Endothelial cell (in vitro differentiated cells): ENCODE results near the gene FIGNL1. TPM values are rescaled to one million over a fixed set of nuclear protein-coding genes. Genes with fewer than 3 reads are reported as not detected.

Experiments
- DNase-seq: peaks from one replicate; pipeline ENCODE4 v3.0.0; 2021; ENCODE audit warnings: low spot score
- H3K27ac Mint-ChIP-seq: one replicate; pipeline ENCODE4 v1.8.0; 2021; ENCODE audit warnings: mixed read lengths, inconsistent platforms; ENCODE audit not compliant: unreplicated experiment
- H3K27me3 Mint-ChIP-seq: one replicate; pipeline ENCODE4 v1.8.0; 2021; ENCODE audit warnings: mild to moderate bottlenecking, moderate library complexity, mixed read lengths, inconsistent platforms; ENCODE audit not compliant: unreplicated experiment
- H3K36me3 Mint-ChIP-seq: one replicate; pipeline ENCODE4 v1.8.0; 2021; ENCODE audit warnings: mild to moderate bottlenecking, low read depth, mixed read lengths, inconsistent platforms; ENCODE audit not compliant: unreplicated experiment
- H3K4me1 Mint-ChIP-seq: one replicate; pipeline ENCODE4 v1.8.0; 2021; ENCODE audit warnings: mild to moderate bottlenecking, mixed read lengths, inconsistent platforms; ENCODE audit not compliant: unreplicated experiment
- H3K4me3 Mint-ChIP-seq: one replicate; pipeline ENCODE4 v1.8.0; 2021; ENCODE audit warnings: mild to moderate bottlenecking, mixed read lengths, inconsistent platforms; ENCODE audit not compliant: unreplicated experiment
- H3K9me3 Mint-ChIP-seq: one replicate; pipeline ENCODE4 v1.8.0; 2021; ENCODE audit warnings: mixed read lengths, inconsistent platforms; ENCODE audit not compliant: unreplicated experiment
- CTCF ChIP-seq: fragments of 200-600 bp; sonication (generic); IDR thresholded peaks from one replicate; pipeline ENCODE4 v1.5.0; 2021; ENCODE audit warnings: antibody characterized with exemption; ENCODE audit not compliant: unreplicated experiment
- total RNA-seq: library from RNA; stranded (reverse); fragmentation: NEBNext Ultra II Directional; extraction: Animal tissue kit (Norgen Biotek cat#: 25700); gene quantifications from one replicate; pipeline ENCODE4 v1.2.1, GENCODE V29; 2021; ENCODE audit not compliant: unreplicated experiment

Gene FIGNL1
- total RNA-seq, 1 donor from 2014 or later = 18.4 TPM

DNA sequence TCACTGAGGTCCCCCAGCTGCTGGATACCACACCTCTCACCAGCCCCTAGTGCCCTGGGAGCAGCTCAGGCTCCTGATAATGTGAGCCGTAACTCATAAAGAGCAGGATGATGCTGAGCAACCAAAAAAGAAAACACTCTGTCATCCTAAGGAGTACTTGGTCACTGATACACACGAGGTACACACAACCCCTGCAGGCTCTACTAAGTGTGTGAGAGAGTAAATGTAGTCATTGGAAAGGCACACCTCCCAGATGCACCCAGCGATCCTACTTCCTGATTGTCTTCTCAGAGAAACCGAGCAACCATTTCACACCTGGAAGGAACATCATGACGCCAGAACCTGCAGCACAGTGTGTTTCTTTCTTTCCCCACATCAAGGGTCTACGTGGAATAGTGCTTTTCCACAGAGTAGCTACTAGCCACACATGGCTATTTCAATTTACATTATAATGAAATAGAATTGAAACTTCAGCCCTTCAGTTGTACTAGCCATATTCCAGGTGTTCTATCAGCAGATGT lies 34.2 kb downstream of the FIGNL1 start:
- Mint-ChIP-seq H3K36me3 (no peaks in the 10 kb centered on the region), H3K4me3 (no peak overlapping the region), H3K27ac (no peak overlapping the region), H3K27me3 (peaks cover 2% of the 10 kb centered on the region), H3K4me1 (peaks cover 10% of the 10 kb centered on the region), H3K9me3 (no peaks in the 10 kb centered on the region)
- TF ChIP-seq CTCF = no peak
- no peak for DNase-seq

DNA sequence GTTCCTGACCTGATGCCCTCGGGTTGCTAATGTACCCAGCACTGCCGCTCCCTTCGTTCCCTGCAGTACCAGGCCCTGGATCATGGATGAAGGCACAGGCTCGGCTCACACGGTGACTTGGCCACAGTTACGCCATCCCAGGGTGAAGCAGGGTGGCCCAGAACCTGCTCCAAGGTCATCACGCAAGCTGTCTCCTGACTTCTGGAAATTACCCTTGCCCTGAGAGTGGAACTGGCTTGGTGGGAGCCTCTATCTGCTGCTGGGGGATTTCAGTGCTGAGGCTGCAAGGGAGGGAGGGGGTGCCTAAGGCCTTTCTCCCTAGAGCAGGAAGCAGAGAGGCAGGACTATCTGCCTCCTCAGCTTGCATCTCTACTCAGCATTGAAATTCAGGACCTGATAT lies 36.6 kb downstream of the FIGNL1 start:
- Mint-ChIP-seq H3K4me3 (no peak overlapping the region), H3K27me3 (peaks cover 2% of the 10 kb centered on the region), H3K27ac (no peak overlapping the region), H3K9me3 (no peaks in the 10 kb centered on the region), H3K36me3 (no peaks in the 10 kb centered on the region), H3K4me1 (peaks cover 10% of the 10 kb centered on the region)
- no peak for TF ChIP-seq CTCF
- no peak for DNase-seq

DNA sequence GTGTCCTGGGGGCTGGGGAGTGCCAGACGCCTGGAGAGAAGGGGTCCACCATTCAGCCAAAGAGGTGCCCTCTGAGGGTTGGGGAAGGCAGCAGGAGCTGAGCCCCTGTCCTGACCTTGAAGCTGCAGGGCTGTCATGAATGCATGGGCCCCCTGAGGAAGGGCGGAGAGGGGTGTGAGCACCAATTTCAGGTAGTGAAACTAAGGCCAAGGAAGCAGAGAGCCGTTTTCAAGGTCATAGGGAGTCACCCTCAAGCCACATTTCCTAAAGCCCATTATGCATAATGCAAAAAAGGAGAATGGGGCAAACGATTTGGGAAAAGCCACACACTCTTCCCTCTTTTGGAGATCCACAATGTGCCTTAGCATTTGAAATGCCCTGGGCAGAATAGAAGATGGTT lies 37.2 kb downstream of the FIGNL1 start:
- no peak for TF ChIP-seq CTCF
- DNase-seq = no peak
- H3K27me3 Mint-ChIP-seq = peaks cover 2% of the 10 kb centered on the region
- H3K4me3 Mint-ChIP-seq = no peak overlapping the region
- H3K27ac Mint-ChIP-seq = no peak overlapping the region
- H3K36me3 Mint-ChIP-seq = no peaks in the 10 kb centered on the region
- no peaks in the 10 kb centered on the region for H3K9me3 Mint-ChIP-seq
- peaks cover 10% of the 10 kb centered on the region for H3K4me1 Mint-ChIP-seq

- DNase-seq = no peak
- Mint-ChIP-seq H3K36me3 (no peaks in the 10 kb centered on the region), H3K27ac (no peak overlapping the region), H3K9me3 (no peaks in the 10 kb centered on the region), H3K27me3 (peaks cover 2% of the 10 kb centered on the region), H3K4me3 (no peak overlapping the region), H3K4me1 (peaks cover 5% of the 10 kb centered on the region)
- no peak for TF ChIP-seq CTCF
Observed at GRCh38 chr7:50411332-50411731, 38.8 kb downstream of the FIGNL1 start.

- no peak for DNase-seq
- Mint-ChIP-seq H3K36me3 (no peaks in the 10 kb centered on the region), H3K27me3 (peaks cover 2% of the 10 kb centered on the region), H3K4me3 (no peak overlapping the region), H3K4me1 (peaks cover 2% of the 10 kb centered on the region), H3K9me3 (no peaks in the 10 kb centered on the region), H3K27ac (no peak overlapping the region)
- no peak for TF ChIP-seq CTCF
Observed at GRCh38 chr7:50409856-50410745, 40.0 kb downstream of the FIGNL1 start.
